Astrocyte (in vitro differentiated cells and primary cell): ENCODE data around the gene LRRC2.

Experiments used
- EZH2 ChIP-seq: IDR thresholded peaks from 2 replicates; pipeline ENCODE4 v1.6.1; 2012; ENCODE audit warnings: mild to moderate bottlenecking, low read length, inconsistent platforms; ENCODE audit not compliant: insufficient read depth
- TF ChIP-seq, protein P1 (sequence below): IDR thresholded peaks from 2 replicates; pipeline ENCODE4 v1.5.1; 2011; ENCODE audit warnings: low read depth, mild to moderate bottlenecking, inconsistent platforms, low read length, moderate library complexity; ENCODE audit not compliant: insufficient read depth

DNA sequence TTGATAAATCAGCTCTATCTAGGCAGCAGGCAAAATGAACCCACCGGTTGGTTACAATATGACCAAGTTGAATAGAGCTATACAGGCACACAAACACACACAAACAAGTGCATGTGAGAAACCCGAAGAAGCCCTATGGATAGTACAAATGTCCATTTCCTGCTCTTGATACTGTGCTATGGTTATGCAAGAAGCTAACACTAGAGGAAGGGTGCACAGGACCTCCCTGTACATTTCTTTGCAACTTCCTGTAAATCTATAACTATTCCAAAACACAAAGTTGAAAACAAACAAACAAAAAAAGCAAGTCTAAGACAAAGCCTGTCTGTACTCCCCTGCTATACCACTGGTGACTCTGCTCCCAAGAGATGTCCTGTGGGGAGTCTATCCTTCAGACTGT, 38.0 kb upstream of the LRRC2 start:
- TF ChIP-seq, protein P1, sequence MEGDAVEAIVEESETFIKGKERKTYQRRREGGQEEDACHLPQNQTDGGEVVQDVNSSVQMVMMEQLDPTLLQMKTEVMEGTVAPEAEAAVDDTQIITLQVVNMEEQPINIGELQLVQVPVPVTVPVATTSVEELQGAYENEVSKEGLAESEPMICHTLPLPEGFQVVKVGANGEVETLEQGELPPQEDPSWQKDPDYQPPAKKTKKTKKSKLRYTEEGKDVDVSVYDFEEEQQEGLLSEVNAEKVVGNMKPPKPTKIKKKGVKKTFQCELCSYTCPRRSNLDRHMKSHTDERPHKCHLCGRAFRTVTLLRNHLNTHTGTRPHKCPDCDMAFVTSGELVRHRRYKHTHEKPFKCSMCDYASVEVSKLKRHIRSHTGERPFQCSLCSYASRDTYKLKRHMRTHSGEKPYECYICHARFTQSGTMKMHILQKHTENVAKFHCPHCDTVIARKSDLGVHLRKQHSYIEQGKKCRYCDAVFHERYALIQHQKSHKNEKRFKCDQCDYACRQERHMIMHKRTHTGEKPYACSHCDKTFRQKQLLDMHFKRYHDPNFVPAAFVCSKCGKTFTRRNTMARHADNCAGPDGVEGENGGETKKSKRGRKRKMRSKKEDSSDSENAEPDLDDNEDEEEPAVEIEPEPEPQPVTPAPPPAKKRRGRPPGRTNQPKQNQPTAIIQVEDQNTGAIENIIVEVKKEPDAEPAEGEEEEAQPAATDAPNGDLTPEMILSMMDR, result no peak
- TF ChIP-seq EZH2, result no peak
